ENCODE measurements around the gene LGALS9B.
"Not testable (repeated sequence)": the region's sequence is repeated elsewhere in the genome, so short reads cannot be mapped to it uniquely, and the experiment has no call there.

Gene LGALS9B

DNA sequence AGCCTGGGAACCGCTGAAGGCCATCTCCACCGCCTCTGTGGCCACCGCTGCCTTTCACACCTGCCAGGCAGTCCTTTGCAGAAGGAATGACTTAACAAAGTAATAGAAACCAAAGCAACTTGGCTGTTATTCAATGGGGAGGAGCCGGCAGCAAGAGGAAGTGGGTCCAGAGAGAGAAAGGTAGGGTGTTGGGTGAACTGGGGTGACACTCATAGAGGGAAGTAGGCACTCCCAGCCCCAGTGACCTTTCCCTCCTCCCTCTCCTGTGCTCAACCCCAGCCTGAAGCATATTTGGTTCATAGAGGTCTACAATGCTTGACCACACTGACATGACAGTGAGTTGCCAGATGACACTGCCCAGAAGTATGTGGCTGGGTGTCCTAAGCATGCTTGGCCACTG lies at the start of gene LGALS9B:
TSS of gene LGALS9B (minus strand) at position 93 of the 400 bp plus-strand sequence. CDS start at position 24, 69 bp downstream.
- DNase-seq = not testable (repeated sequence)

DNA sequence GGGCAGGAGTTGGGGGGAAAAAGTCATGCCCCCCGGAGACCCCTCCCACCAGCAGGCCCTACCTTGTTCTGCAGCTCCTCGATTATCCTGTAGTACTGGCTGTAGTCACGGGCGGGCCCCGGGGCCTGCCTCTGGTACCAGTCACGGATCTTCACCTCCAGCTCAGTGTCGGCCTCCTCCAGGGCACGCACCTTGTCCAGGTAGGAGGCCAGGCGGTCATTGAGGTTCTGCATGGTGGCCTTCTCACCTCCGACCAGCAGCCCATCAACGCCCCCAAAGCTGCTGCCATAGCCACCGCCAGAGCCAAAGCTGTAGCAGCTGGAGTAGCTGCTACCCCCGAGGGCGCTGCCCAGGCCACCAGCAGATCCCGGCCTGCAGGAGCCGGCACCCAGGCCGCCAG lies 49.6 kb upstream of the LGALS9B start:
- not testable (repeated sequence) for DNase-seq

DNA sequence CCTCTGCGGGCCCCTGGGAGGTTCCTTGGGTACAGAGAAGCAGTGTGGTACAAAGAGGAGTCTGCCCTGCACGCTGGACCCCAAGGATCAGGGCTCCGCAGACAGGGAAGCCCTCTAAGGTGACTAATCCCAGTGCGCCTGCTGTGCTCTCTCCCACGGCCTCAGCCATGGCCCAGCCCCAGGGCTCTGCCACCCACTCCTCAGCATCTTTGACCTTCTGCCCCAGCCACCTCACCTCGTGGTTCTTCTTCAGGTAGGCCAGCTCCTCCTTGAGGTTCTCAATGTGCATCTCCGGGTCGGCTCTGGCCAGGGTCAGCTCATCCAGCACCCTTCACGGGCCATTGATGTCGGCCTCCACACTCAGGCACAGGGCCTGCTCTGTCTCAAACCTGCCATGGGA lies 47.8 kb upstream of the LGALS9B start:
- not testable (repeated sequence) for DNase-seq

DNA sequence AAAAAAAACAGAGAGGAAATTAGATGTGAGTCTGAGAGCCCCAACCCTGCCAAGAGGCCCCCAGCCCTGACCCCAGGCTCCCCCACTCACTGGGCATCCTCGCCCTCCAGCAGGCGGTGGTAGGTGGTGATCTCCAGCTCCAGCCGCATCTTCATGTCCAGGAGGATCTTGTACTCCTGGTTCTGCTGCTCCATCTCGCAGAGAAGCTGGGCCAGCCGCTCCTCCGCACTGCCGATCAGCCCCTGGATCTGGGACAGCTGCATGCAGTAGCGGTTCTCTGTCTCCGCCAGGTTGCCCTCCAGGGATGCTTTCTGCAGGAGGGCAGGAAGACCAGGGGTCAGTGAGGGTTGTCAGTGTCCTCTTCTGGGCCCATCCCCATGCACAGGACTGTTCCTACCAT lies 46.2 kb upstream of the LGALS9B start:
- DNase-seq = not testable (repeated sequence)

DNA sequence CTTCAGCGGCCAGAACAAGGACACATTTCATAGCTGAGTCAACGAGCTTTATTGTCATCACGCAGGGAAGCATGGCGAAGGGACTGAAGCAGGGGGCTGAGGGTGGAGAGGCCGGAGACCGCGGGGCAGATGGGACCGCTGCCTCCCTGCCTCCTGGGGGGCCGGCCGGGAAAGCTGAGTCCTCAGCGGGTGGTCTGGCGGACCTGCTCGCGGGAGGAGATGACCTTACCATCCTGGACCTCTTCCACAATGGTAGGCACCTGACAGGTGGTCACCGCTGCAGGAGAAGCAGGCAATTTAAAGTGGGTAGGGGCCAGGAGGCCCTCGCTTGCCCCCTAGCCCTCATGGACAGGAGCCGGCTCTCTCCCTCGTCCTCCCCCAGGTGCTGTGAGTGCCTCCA lies 45.0 kb upstream of the LGALS9B start:
- not testable (repeated sequence) for DNase-seq

DNA sequence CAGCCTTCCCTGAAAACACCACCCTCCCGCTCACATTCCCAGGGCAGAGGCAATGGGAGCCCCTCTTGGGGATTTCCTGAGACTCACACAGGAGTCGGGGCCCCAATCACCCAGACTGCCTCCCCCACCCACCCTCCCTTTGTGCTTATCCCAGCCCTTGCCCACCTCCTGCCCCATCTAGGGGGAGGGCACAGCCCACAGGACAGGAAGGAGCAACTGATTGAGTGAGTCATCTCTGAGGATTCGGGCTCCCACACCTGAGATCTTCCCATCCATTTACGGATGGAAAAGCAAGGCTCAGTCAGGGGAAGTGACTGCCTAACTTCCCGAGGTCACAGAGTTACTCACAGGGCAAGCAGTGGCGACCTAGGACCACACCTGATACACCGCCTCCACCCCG lies 44.4 kb upstream of the LGALS9B start:
- DNase-seq = not testable (repeated sequence)

DNA sequence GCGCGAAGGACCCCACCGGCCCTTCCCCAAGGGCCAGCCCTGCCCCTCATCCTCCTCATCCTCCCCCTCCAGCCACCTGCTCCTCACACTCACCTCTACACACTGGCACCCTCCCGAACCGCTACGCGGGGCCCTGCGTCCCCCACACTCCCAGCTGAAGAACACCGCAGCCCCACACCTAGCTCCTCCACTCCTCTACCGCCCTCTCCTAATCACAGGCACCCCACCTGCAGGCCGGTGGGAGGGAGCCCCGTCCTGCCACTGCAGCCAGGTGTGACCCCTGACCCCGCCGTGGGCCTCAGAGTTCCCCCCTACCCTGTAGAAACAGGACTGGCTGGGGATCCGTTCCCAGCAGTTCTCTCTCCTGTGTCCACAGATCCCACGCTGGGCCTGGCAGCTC lies 38.0 kb upstream of the LGALS9B start:
- not testable (repeated sequence) for DNase-seq

DNA sequence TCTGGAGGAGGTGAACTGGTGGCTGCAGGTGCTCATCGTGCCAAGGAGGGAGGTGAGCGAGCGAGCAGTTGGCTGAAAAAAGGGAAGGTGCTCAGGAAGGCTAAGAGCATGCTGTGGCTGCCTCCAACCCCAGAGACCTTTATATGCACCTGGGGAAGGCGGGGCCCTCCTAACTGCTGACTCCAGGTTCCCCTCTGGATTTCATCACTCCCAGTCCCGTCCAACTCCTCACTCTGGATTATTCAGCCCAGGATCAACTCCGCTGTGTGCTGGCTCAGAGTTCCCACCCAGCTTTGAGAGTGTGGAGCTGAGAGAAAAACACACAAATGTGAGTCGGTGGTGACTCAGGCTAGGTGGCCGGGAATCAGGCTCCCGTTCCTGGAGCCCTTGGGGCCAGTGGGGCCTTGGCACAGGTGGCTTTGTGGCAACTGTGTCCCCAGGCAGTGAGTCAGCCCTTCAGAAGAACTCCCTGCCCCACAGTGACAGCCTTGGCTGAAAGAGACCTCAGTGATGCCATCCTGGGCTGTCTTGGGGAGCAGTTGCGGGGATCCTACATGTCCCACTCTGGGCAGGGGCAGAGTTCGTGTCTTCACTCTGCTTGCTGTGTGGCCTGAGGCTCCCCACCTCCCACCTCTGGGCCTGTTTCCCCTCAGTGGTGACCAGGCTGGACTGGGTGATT lies 37.2 kb upstream of the LGALS9B start:
- not testable (repeated sequence) for DNase-seq

DNA sequence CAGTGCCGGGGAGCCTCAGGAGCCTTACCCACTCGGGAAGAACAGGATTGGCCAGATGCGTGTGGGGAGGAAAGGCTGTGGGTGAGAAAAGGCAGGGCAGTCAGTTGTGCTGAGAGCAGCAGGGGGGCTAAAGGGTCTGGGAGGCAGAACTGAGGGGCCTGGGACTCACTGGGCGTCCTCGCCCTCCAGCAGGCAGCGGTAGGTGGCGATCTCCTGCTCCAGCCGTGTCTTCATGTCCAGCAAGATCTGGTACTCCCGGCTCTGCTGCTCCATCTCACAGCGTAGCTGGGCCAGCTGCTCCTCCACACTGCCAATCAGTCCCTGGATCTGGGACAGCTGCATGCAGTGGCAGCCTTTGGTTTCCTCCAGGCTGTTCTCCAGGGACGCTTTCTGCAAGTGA lies 34.6 kb upstream of the LGALS9B start:
- DNase-seq = not testable (repeated sequence)

DNA sequence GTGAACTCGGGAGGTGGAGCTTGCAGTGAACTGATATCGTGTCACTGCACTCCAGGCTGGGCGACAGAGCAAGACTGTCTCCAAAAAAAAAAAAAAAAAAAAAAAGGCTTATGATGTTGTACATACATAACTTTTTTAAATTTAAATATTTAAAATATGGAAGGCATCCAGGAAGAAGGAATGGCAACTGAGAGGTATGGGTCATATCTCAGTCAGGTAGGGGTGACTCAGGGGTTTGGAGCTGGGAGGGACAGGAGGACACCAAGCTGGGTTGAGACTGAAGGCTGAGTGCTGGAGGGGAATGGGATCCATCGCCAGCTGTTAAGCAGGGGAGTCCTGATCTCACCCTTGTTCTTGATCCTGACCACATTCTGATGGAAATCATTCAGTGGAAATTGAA lies 33.0 kb upstream of the LGALS9B start:
- not testable (repeated sequence) for DNase-seq

DNA sequence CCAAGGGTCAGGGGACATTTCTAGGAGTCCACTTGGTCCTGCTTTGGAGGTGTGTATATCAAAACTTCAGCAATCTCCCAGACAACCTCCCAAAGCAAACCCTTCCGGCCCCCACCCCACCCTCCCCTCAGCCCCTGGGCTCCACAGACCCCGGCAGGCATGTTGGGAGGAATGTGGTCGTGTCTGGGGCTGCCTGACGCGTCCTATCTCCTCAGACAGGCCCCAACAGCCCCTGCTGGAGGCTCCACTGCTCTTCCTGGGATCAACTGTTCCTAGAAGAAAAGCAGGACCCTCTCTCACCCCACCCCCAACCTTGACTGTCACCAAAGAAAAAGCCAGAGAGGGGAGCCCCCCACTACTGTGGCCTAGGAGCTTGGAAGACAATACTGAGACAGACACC lies 28.1 kb upstream of the LGALS9B start:
- DNase-seq = not testable (repeated sequence)

DNA sequence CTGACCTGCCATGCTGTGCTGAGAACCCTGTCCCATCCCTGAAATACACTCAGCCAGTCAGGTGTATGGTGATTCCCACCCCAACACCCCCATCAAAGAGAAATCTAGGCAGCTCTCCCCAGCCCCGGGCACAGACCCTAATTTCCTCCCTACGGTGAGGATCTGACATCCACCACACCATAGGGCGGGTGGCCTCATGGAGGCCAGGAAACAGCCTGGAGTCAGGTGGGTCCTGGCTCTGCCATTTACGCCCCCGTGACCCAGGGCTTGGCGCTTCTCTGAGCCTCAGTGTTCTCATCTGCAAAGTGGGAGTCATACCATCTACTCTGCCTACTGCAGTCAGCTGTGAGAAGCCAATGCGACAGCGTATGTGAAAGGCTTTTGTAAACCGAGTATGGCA lies 27.4 kb upstream of the LGALS9B start:
- not testable (repeated sequence) for DNase-seq

DNA sequence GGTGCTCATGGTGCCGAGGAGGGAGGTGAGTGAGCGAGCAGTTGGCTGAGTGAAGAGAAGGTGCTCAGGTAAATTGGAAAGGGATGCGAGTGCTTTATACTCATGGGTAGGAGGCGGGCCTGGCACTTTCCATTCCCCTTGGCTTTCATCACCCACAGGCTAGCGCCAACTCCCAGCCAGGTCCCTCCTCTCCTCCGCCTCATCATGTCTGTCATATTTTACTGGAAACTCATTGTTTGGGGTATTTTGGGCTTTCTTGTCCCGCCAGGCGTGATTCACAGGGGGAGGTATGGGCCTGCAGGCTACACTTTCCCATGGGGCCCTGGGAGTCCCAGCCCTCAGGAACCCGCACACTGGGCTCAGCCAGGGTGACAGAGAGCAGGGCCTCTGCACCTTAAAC lies 26.8 kb upstream of the LGALS9B start:
- not testable (repeated sequence) for DNase-seq

DNA sequence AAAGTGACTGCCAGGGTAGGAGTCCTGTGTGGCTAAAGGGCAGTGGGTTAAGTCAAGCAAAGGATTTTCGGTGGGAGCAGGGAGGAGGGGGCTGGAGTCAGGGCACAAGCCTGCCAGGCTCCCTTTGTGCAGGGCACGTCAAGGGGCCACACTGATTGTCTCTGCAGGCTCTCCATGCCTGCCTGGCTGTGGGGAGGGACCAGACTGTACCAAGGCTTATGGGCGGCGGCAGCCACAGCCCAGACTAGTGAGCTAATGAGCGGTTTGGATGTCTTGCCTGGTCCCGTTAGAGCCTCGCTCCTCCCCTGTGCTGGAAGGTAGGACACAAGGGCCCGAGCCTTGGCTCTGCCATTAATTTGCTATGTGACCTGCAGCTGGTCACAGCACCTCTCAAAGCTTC lies 25.6 kb upstream of the LGALS9B start:
- DNase-seq = not testable (repeated sequence)

DNA sequence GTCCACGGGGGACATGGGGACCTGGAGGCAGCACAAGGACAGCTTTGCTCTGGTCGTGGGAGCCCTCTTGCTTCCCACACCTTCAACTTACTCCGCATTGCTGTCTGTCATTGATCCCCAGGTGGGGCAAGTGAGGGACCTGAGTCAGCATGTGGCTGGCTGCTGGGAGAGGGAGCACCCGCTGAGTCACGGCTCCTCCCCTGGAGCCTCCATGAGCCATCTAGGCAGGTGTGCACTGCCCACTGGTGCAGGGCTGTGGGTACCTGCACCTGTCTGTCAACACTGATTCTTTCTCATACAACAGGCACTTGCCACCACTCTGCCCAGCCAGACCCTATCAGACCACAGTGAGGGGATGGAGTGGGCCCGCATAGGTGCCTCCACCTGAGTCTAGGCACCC lies 24.8 kb upstream of the LGALS9B start:
- not testable (repeated sequence) for DNase-seq

DNA sequence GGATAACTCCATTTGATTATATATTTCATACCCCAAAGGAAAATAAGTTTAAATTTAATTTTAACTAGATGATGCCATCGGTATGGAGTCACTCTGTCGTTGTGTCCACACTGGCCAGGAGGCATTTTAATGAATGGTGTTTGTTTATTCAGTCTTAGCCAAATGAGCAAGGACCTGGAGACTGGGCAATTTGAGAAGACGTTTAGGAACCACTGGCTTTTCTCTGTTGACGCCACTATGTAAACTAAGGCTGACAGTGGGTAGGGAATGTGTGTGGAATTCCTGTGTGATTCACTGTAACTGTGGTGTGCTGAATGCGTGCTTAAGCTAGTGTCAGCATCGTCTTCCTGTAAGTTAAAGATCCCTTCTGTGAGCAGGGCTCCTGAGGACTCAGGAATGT lies 17.6 kb upstream of the LGALS9B start:
- not testable (repeated sequence) for DNase-seq

DNA sequence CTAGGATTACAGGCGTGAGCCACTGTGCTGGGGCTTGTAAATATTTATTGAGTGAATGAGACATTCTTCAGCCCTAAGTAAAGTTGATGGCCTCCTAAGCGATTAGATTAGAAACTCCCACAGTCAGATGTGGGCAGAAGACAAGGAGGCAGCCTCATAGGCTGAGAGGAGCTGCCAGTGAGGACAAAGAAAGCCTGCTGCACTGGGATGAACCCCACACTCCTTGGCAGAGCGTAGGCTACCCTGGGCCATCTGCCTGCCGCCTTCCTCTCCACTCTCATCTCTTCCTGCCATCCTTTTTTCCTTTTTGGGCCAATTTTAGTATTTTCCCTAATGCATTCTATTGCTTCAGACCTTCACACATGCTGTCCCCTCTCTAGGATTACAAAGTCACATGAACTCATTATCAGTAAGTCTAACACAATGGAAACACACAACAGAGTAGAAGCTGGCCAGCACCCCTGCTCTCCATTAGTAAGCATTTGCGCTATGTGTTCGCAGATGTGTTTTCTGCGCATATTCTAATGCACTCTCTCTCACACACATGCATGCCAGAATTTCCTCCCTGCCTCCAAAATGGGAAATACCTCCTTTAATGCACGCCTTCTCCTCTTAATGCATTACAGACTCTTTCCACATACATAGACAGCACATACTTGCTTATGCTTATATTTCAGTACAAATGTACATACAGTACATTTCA lies 12.7 kb upstream of the LGALS9B start:
- DNase-seq = not testable (repeated sequence)

DNA sequence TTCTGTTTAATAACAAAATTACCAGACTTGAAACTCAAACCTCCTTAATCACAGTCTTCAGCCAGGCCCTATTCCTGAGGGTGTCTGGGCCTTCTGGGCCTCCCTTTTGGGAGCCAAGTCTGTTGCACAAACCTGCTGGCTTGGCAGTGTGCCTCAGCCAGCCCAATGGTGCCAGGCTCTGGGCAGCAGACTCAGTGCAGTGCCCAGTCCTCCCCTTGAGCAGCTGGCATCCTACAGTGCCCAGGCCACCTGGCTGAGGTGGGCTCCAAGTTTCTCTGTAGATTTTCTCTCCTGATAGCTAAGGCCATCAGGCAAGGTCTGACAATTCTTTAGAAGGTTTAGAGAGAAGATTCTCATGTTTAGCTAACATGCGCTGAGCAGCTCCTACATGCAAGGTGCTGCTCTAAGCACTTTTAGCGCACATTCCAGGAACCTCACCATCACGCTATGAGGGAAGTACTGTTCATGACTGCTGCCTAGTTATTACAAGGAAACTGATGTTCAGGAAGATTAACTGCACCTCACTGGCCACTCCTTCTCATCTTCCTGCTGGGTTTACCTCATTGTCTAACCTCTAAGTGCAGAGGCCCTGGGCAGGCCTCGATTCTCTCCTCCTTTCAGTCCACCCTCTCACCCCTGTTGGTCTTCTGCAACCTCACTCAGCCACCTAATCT lies 10.2 kb upstream of the LGALS9B start:
- DNase-seq = not testable (repeated sequence)

DNA sequence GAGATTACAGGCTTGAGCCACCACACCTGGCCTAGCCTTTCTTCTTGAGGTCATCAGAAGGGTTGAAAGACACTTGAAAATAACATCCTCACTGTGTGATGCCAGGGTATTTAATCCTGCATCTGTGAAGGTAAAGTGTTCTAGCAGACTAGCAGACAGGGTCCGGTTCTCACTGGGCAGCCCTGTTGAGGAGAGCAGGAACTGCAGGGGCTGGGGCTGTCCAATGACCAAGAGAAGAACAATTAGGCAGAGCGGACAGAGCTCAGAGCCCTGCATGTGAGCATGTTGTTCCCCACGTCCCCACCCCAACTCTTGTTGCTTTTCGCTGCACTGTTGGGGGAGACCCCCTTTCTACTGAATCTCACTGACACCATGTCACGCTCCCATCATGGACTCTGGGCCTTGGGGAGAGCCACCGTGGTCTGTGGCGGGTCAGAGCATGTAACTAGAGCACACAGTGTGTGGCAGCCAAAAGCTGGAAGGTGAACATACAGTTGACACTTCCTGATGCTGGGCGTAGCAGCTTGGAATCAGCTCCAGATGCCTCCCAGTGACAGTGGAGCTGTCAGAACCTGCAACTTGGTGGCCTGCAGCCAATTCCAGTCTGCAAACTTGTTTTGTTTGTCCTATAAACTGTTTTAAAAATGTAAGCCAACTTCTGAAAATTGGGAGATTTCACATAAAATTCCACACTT lies 7.9 kb upstream of the LGALS9B start:
- DNase-seq = not testable (repeated sequence)

DNA sequence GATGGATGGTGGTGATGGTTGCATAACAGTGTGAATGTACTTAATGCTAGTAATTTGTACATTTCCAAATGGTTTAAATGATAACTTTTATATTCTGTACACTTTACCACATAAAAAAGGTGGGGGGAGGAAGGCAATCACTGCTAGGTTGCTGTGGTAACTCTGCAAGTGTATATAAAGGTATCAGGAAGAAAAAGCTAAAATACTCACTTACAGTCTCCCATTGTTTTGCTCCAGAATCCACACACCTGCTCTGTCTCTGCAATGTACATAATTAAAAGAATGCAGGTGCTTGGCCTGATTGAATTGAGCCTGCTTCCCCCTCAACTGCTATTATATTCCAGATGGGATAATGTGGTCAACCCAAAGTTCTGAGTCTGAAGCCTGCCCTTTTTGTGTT lies 6.7 kb upstream of the LGALS9B start:
- DNase-seq = not testable (repeated sequence)

DNA sequence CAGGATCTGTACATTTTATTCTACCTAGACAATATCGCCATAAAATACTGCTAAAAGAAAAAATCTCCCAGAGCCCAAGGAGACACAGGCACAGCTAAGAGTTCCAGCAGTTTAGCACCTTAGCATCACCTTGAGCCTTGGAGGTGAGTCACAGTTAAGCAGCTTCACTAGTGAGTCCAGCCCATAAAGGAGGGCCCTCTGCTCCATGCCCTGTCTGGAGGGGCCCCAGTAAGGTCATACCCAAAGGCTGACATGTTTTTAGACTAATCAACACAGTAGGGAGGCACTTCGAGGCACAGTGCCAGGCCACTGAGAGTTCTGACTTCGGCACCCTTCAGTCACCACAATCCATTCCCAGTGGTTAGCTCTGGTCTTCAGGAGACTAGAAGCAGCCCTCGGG lies 2.6 kb upstream of the LGALS9B start:
- DNase-seq = not testable (repeated sequence)

DNA sequence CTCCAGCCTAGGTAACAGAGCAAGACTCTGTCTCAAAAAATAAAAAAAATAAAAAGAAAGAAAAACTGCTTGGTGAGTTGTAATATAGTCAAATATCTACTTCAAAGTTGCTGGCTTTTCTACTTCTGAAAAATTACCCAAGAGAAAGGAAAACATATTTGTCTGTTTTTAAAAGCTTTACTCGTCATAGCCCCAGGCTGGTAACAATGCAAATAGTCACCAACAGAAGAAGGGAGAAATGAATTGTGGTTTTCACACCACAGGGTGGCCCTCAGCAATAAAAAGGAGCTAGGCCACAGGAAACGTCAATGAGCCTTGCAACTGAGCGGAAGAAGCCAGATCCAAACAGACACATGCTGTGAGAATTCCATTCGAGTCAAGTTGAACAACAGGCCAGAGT lies 1.8 kb upstream of the LGALS9B start:
- not testable (repeated sequence) for DNase-seq

DNA sequence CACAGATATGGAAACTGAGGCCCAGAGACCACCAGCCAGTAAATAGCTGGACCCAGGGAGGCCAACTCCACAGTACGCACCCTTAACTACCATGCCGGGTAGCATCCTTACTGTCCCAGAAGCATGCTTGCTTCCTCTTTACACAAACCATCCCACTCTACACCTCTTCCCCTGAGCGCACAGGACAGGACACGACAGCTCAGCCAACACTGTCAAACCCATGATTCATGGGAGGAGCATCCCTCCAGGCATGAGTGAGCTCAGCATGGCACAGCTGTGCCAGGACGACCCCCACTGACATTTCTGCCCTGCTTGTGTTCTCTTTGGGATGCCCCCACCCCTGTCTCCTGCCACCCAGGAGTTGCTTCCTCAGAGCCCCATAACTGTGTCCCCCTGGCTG lies 340 bp downstream of the LGALS9B start:
- DNase-seq = not testable (repeated sequence)
